HepG2 (cell line): ENCODE measurements around the gene TCF23. TPM values are rescaled to one million over a fixed set of nuclear protein-coding genes. Genes with fewer than 3 reads are reported as not detected.

Source experiments
- FOSL2 ChIP-seq: sonication (generic); formaldehyde crosslinking; IDR thresholded peaks from 2 replicates; pipeline ENCODE4 v1.4.0; 2020; ENCODE audit warnings: missing genetic modification reagents
- FOXO4 ChIP-seq: sonication (generic); formaldehyde crosslinking; conservative IDR thresholded peaks from 2 replicates; pipeline ENCODE4 v1.8.1; 2023; ENCODE audit warnings: missing genetic modification reagents
- HCFC1 ChIP-seq: fragments of 150-350 bp; IDR thresholded peaks from 2 replicates; pipeline ENCODE4 v1.6.1; 2014; ENCODE audit warnings: low read depth, low read length
- MIER2 ChIP-seq: IDR thresholded peaks from 2 replicates; pipeline ENCODE4 v1.6.1; 2016; ENCODE audit warnings: missing biosample characterization, missing genetic modification reagents
- MYNN ChIP-seq: sonication (generic); formaldehyde crosslinking; IDR thresholded peaks from 2 replicates; pipeline ENCODE4 v1.4.0; 2020; ENCODE audit warnings: mild to moderate bottlenecking, low read depth, missing genetic modification reagents
- NCOR1 ChIP-seq: fragments of 200-600 bp; sonication (generic); IDR thresholded peaks from 2 replicates; pipeline ENCODE4 v1.7.0; 2017; ENCODE audit warnings: antibody characterized with exemption, low read length, borderline replicate concordance
- NR2C2 ChIP-seq: sonication (generic); formaldehyde crosslinking; IDR thresholded peaks from 2 replicates; pipeline ENCODE4 v1.4.0; 2020; ENCODE audit warnings: missing genetic modification reagents, mild to moderate bottlenecking, moderate library complexity, borderline replicate concordance
- NR2F2 ChIP-seq: IDR thresholded peaks from 2 replicates; pipeline ENCODE4 v1.6.1; 2012; ENCODE audit warnings: low read depth, inconsistent platforms, borderline replicate concordance
- PHB2 ChIP-seq: fragments of 450-650 bp; IDR thresholded peaks from 2 replicates; pipeline ENCODE4 v1.6.1; 2018; ENCODE audit not compliant: partially characterized antibody
- RAD21 ChIP-seq: fragments of 450-650 bp; formaldehyde crosslinking; IDR thresholded peaks from 2 replicates; pipeline ENCODE4 v1.5.0; 2020; ENCODE audit warnings: mild to moderate bottlenecking
- RARA ChIP-seq: IDR thresholded peaks from 2 replicates; pipeline ENCODE4 v1.6.1; 2016; ENCODE audit warnings: missing genetic modification reagents, missing compliant biosample characterization
- RORA ChIP-seq: sonication (generic); formaldehyde crosslinking; IDR thresholded peaks from 2 replicates; pipeline ENCODE4 v1.5.0; 2020; ENCODE audit warnings: mild to moderate bottlenecking, missing genetic modification reagents, moderate library complexity
- SATB2 ChIP-seq: sonication (generic); formaldehyde crosslinking; IDR thresholded peaks from 2 replicates; pipeline ENCODE4 v1.5.0; 2020; ENCODE audit warnings: missing genetic modification reagents
- SNAPC5 ChIP-seq: sonication (generic); formaldehyde crosslinking; IDR thresholded peaks from 2 replicates; pipeline ENCODE4 v1.8.1; 2023; ENCODE audit warnings: mild to moderate bottlenecking, missing genetic modification reagents, borderline replicate concordance
- U2AF2 ChIP-seq: fragments of 200-400 bp; formaldehyde crosslinking; IDR thresholded peaks from 2 replicates; pipeline ENCODE4 v1.6.1; 2017; ENCODE audit warnings: low read depth, mild to moderate bottlenecking, low read length
- ZC3H13 ChIP-seq: sonication (generic); formaldehyde crosslinking; IDR thresholded peaks from 2 replicates; pipeline ENCODE4 v1.8.1; 2023; ENCODE audit warnings: mild to moderate bottlenecking, missing genetic modification reagents, moderate library complexity
- ZFY ChIP-seq: sonication (generic); formaldehyde crosslinking; IDR thresholded peaks from 2 replicates; pipeline ENCODE4 v1.4.0; 2020; ENCODE audit warnings: missing genetic modification reagents
- ZNF205 ChIP-seq: IDR thresholded peaks from 2 replicates; pipeline ENCODE4 v1.6.1; 2018; ENCODE audit warnings: missing biosample characterization, missing genetic modification reagents
- ZNF660 ChIP-seq: sonication (generic); formaldehyde crosslinking; IDR thresholded peaks from 2 replicates; pipeline ENCODE4 v1.5.1; 2020; ENCODE audit warnings: mild to moderate bottlenecking, low read depth, missing genetic modification reagents, borderline replicate concordance
- ZNF883 ChIP-seq: sonication (generic); formaldehyde crosslinking; IDR thresholded peaks from 2 replicates; pipeline ENCODE4 v1.5.1; 2020; ENCODE audit warnings: mild to moderate bottlenecking, missing genetic modification reagents; ENCODE audit errors: not compliant biosample characterization
- polyA plus RNA-seq, 8 experiments: library from polyadenylated mRNA; depleted of rRNA in 3 of 8; stranded (reverse) in 7 of 8; unstranded in 1 of 8; fragments of >200 nt; fragmentation: Illumina TruSeq in 4 of 8; extraction: Trizol in 4 of 8; gene quantifications; 2 replicates each; pipeline versions ENCODE4 v1.2.1 to v1.2.3, GENCODE V29; 2011 to 2016; ENCODE audit warnings: low read depth in 4 of 8, missing spikeins in 1 of 8, mixed read lengths in 1 of 8; ENCODE audit not compliant: insufficient read depth in 1 of 8
- total RNA-seq, 5 experiments: library from RNA; depleted of rRNA; stranded (reverse); fragments of >200 nt; fragmentation: Illumina TruSeq; extraction: Trizol; gene quantifications; 2 replicates each; pipeline ENCODE4 v1.2.3, GENCODE V29; 2016; ENCODE audit warnings: low read depth in 1 of 5
- TF ChIP-seq, protein P1 (sequence below): sonication (generic); formaldehyde crosslinking; IDR thresholded peaks from 2 replicates; pipeline ENCODE4 v1.8.1; 2022; ENCODE audit warnings: low read depth, mild to moderate bottlenecking, missing genetic modification reagents
- TF ChIP-seq, protein P2 (sequence below): sonication (generic); formaldehyde crosslinking; IDR thresholded peaks from 2 replicates; pipeline ENCODE4 v1.5.1; 2020; ENCODE audit warnings: mild to moderate bottlenecking, moderate library complexity, missing genetic modification reagents

TCF23 gene
- total and polyA plus RNA-seq, 2 of the 13 experiments (the other 11 are each of a cell fraction or from before 2014, with no cell fraction given) = 0.02 to 1.4 TPM

GRCh38 chr2:27123302-27124150 is 25.3 kb upstream of the TCF23 start, which contains the start of gene ABHD1 (continued):
- TF ChIP-seq HCFC1 (peak; percentile 16; the same call in 1 of the 2 replicates), ZC3H13 (CRISPR knock-in tag) (peak; percentile 50; the same call in 1 of the 2 replicates), RARA (CRISPR knock-in tag) (peak; percentile 43; the same call in 1 of the 2 replicates), RORA (CRISPR knock-in tag) (no peak), NCOR1 (no peak), RAD21 (0 out of 2 replicates have a peak, but pooled peaks have one; percentile 45), ZNF883 (peak; percentile 51), MYNN (no peak), ZNF660 (peak; percentile 70; the same call in 1 of the 2 replicates), SATB2 (CRISPR knock-in tag) (no peak), ZNF205 (CRISPR knock-in tag) (0 out of 2 replicates have a peak, but pooled peaks have one; percentile 1), SNAPC5 (CRISPR knock-in tag) (no peak), FOSL2 (peak; percentile 2; the same call in 1 of the 2 replicates), NR2F2 (no peak), FOXO4 (CRISPR knock-in tag) (no peak), U2AF2 (no peak), PHB2 (no peak), MIER2 (CRISPR knock-in tag) (no peak), ZFY (CRISPR knock-in tag) (peak; percentile 76), NR2C2 (peak; percentile 32)
- TF ChIP-seq, protein P1, sequence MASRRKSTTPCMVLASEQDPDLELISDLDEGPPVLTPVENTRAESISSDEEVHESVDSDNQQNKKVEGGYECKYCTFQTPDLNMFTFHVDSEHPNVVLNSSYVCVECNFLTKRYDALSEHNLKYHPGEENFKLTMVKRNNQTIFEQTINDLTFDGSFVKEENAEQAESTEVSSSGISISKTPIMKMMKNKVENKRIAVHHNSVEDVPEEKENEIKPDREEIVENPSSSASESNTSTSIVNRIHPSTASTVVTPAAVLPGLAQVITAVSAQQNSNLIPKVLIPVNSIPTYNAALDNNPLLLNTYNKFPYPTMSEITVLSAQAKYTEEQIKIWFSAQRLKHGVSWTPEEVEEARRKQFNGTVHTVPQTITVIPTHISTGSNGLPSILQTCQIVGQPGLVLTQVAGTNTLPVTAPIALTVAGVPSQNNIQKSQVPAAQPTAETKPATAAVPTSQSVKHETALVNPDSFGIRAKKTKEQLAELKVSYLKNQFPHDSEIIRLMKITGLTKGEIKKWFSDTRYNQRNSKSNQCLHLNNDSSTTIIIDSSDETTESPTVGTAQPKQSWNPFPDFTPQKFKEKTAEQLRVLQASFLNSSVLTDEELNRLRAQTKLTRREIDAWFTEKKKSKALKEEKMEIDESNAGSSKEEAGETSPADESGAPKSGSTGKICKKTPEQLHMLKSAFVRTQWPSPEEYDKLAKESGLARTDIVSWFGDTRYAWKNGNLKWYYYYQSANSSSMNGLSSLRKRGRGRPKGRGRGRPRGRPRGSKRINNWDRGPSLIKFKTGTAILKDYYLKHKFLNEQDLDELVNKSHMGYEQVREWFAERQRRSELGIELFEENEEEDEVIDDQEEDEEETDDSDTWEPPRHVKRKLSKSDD = peak; percentile 92
- TF ChIP-seq, protein P2, sequence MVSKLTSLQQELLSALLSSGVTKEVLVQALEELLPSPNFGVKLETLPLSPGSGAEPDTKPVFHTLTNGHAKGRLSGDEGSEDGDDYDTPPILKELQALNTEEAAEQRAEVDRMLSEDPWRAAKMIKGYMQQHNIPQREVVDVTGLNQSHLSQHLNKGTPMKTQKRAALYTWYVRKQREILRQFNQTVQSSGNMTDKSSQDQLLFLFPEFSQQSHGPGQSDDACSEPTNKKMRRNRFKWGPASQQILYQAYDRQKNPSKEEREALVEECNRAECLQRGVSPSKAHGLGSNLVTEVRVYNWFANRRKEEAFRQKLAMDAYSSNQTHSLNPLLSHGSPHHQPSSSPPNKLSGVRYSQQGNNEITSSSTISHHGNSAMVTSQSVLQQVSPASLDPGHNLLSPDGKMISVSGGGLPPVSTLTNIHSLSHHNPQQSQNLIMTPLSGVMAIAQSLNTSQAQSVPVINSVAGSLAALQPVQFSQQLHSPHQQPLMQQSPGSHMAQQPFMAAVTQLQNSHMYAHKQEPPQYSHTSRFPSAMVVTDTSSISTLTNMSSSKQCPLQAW (CRISPR knock-in tag) = peak; percentile 56; the same call in 1 of the 2 replicates
